GM19035 (cell line): Measurements from ENCODE around the gene TPBG.
"Not testable (repeated sequence)": the region's sequence is repeated elsewhere in the genome, so short reads cannot be mapped to it uniquely, and the experiment has no call there.

ENCODE experiments used
- ATAC-seq: cut with Tn5 transposase; IDR thresholded peaks from one replicate; pipeline ENCODE4 v1.9.1; 2021; ENCODE audit not compliant: unreplicated experiment

TPBG gene

DNA sequence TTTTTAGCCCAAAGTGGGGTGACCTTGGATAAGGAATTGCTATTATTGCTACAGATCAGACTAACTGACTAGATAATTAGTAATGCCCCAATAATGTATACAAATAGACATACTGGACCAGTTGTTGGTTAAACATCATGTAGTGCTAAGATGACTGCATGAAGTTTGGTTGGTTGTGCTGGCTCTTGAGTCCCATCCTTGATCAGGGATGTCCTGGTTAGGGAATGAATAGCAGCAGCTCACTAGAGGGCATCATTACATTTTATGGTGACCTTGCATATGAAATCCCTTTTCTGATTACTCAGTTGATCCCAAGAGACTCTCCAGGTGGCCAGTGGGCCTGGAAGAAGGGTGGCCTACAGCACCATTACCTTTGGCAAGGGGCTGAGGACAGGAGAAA, 10.9 kb downstream of the TPBG start:
- no peak for ATAC-seq

- no peak for ATAC-seq
Observed at GRCh38 chr6:82376636-82377035, 13.0 kb downstream of the TPBG start.

DNA sequence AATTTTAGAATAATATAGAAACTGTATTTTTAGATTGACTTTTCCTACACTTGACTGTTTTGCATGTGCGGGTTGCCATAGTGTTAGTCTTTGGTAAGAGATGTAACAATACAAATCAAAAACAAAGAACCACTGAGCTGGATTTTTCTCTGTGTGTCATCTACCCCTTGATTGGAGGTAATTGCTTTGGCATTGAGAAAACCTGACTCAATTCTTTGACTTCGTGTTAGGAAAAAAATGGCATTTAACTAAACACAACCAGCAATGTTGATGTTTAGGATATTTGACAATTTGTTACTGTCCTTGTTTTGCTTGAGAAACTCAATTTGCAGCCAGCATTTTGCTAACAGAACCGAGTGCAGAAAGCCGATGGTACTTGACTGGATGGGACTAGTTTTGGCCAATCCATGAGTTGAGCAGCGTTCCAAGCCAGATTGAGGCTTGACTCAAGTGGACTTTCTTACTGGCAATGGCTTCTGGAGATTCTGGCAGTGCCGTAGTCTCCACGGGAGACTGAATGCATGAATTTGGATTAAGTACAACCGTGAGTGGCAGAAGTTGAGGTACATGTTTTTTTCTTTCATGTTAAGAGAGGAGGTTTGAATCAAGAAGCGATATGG, 17.1 kb downstream of the TPBG start:
- ATAC-seq = no peak

- peak; percentile 88 for ATAC-seq
Observed at GRCh38 chr6:82381278-82381677, 17.7 kb downstream of the TPBG start.

DNA sequence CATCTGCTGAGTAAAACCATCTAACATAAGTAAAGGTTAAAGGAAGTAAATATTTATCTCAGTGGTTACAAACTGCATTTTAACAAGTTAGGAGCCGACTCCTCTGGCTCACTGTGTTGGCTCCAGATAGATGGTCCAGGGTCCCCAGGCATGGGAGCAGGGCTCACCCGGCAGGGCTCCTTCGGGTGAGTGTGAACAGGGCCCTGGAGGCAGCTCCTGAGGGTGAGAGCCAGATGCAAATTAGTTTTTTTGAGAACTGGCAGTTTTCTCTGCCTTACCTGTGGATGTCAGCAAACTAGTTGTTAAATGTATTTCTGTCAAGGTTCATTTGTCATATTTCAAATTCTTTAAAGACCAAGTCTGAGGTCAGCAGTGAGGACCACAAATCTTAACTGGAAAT, 21.5 kb downstream of the TPBG start:
- ATAC-seq = no peak

DNA sequence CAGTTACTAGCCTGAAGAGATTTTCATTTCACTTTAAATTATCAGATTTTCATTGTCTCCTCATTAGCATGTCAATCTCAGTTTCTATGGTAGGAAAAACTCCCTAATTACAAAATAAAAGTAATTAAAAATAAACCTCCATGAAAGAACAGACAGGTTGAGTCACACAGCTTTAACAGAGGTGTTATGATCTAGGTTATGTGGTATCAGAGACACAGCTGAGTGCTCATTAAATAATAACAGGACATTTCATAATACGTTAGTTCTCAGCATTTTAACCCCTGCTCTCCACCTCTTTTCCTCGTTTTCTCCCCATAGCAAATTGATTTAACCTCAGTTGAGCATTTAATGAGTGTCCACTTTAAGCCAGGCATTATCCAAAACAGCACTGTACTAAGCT, 21.9 kb downstream of the TPBG start:
- no peak for ATAC-seq

DNA sequence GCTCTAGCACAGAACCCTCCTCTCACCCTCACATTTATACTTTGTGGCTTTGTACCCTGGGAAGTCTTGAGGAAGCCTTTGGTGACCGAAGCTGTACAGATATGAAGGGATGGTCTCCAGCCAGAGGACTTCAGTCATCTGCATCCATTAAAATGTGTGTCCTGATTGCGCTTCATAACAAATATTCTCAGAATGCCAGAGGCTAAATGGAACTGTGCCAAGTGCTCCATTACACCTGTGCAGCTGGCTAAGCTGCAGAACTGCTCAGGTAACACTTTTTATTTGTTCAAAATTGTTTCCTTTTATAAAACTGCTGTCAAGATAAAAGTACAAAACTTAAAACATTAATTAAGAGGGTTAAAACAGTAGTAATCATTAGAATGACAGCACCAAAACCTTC, 22.3 kb downstream of the TPBG start:
- no peak for ATAC-seq

- ATAC-seq = not testable (repeated sequence)
Observed at GRCh38 chr6:82394770-82395169, 31.2 kb downstream of the TPBG start.

GRCh38 chr6:82396964-82397751, 33.5 kb downstream of the TPBG start:
- ATAC-seq = peak; percentile 60

DNA sequence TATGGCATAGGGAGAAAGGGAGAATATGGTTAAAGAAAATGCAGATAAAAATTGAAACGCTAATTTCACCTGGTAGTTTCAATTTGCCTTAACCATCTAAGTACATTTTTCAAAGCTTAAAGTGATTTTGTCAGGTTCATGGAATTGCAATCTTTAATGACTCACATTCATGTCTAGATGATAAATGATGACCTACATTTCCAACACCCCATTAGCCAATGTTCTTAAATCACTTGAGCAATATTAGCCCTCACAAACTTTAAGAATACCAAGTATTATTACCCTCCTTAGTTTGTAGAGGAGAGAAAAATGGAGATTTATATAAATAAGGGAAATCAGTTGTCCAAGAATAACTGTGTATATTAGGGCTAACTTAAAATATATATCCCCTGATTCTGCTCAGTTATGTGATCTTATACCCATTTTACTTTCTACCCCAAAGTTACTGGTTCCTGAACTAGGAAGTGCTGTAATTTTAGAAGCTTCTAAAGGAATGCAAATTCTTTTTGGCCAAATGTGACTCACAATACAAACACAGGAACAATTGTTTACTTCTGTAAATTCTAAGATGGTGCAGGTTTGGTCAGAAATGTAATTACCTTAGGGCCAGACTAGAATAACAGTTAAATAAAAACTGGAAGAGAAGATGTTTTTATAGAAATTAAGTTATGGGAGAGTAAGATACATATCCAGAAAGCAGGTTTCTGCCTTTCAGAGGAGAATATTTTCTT, 34.5 kb downstream of the TPBG start:
- no peak for ATAC-seq

- peak; percentile 81 for ATAC-seq
Observed at GRCh38 chr6:82408952-82409431, 45.4 kb downstream of the TPBG start.

DNA sequence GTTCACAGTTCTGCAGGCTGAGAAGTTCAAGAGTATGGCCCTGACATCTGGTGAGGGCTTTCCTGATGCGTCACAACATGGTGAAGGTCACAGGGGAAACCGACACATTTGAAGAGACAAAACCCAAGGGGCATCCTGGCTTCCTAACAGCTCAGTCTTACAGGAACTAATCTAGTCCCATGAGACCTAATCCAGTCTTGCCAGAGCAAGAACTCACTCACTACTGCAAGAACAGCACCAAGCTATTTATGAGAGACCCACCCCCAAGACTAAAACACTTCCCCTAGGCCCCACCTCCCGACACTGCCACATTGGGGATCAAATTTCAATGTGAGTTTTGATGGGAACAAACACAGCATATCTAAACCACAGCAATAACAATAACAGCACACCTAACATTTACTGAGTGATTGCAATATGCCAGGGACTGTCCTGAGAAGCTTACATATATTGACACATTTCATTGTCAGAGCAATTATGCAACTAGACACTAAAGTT, 46.6 kb downstream of the TPBG start:
- ATAC-seq = no peak

- ATAC-seq = no peak
Observed at GRCh38 chr6:82413868-82414267, 50.3 kb downstream of the TPBG start.

DNA sequence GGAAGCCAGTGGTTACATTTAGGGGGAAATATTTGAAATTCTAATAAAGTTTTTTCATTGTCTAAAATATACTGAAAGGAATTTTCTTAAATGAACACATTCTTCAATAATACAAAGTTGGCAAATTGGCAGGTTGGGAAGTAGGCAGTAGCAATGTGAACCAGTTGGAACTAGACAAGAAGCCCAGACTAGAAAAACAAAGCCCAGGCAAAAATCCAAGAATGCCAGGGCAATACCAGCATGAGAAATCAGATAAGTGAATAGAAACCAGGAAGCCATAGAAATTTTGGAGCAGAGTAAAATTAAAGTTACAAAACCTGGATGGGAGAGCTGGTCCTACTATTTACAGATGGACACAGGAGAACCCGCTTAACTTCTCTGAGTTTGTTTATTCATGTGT, 52.2 kb downstream of the TPBG start:
- no peak for ATAC-seq

GRCh38 chr6:82416346-82416745, 52.7 kb downstream of the TPBG start:
- no peak for ATAC-seq
